ACC112 (cell line): ENCODE data around the gene EMSY.

Experiments used
- H2AFZ ChIP-seq: fragments of 200-600 bp; sonication (generic); one replicate; pipeline ENCODE4 v1.6.0; 2017; ENCODE audit warnings: antibody characterized with exemption, low read length; ENCODE audit not compliant: unreplicated experiment
- H3K27ac ChIP-seq: fragments of 200-600 bp; sonication (generic); 2 replicates; pipeline ENCODE4 v1.5.1; 2014; ENCODE audit warnings: low read depth, mild to moderate bottlenecking, antibody characterized with exemption, low read length, moderate library complexity
- H3K27me3 ChIP-seq: fragments of 200-600 bp; sonication (generic); 2 replicates; pipeline ENCODE4 v1.6.1; 2014; ENCODE audit warnings: mild to moderate bottlenecking, antibody characterized with exemption, low read length, moderate library complexity, mixed read lengths; ENCODE audit not compliant: insufficient read depth
- H3K36me3 ChIP-seq: fragments of 200-600 bp; sonication (generic); 2 replicates; pipeline ENCODE4 v1.6.1; 2016; ENCODE audit warnings: mild to moderate bottlenecking, antibody characterized with exemption, low read length, moderate library complexity, mixed read lengths; ENCODE audit not compliant: insufficient read depth
- H3K4me1 ChIP-seq: fragments of 200-600 bp; sonication (generic); one replicate; pipeline ENCODE4 v1.6.1; 2016; ENCODE audit warnings: low read length, mixed read lengths; ENCODE audit not compliant: insufficient read depth, unreplicated experiment, control insufficient read depth
- H3K4me3 ChIP-seq: fragments of 200-600 bp; sonication (generic); 2 replicates; pipeline ENCODE4 v1.5.1; 2014; ENCODE audit warnings: mild to moderate bottlenecking, low read depth, low read length
- H3K79me2 ChIP-seq: fragments of 200-600 bp; sonication (generic); one replicate; pipeline ENCODE4 v1.6.0; 2016; ENCODE audit warnings: low read length; ENCODE audit not compliant: control insufficient read depth, unreplicated experiment, insufficient read depth

EMSY gene

DNA sequence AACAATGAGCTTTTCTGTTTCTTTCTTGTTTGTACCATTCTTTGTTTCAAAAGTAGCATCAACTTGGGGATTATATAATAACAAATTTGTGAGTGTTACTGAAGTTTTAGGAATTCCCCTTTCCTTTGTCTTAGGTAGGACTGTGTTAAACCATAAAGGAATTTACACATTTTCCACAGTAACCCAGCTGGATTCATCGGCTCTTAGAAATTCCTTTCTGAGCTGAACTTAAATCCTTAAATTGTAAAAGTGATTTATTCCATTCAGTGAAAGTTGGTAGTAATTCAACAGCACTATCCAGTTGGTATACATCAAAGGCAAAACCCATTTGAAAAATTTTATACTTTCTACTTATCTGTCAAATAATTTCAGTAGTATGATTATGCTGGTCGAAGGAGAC lies 11.8 kb downstream of the EMSY start:
- H3K27me3 ChIP-seq = no peaks in the 10 kb centered on the region
- peaks cover 9% of the 10 kb centered on the region for H3K4me1 ChIP-seq
- no peak overlapping the region for H3K27ac ChIP-seq
- peaks cover 23% of the 10 kb centered on the region for H3K36me3 ChIP-seq
- H3K79me2 ChIP-seq = no peaks in the 10 kb centered on the region
- no peak overlapping the region for H2AFZ ChIP-seq
- no peak overlapping the region for H3K4me3 ChIP-seq

- peaks cover 9% of the 10 kb centered on the region for H3K4me1 ChIP-seq
- H3K4me3 ChIP-seq = no peak overlapping the region
- H2AFZ ChIP-seq = no peak overlapping the region
- peaks cover 22% of the 10 kb centered on the region for H3K36me3 ChIP-seq
- no peaks in the 10 kb centered on the region for H3K27me3 ChIP-seq
- H3K27ac ChIP-seq = no peak overlapping the region
- peaks cover 3% of the 10 kb centered on the region for H3K79me2 ChIP-seq
Measured at GRCh38 chr11:76459299-76459698, 14.5 kb downstream of the EMSY start.

GRCh38 chr11:76459846-76460245 lies 15.0 kb downstream of the EMSY start:
- H3K27me3 ChIP-seq = no peaks in the 10 kb centered on the region
- no peak overlapping the region for H3K4me3 ChIP-seq
- no peak overlapping the region for H3K27ac ChIP-seq
- H3K79me2 ChIP-seq = peaks cover 3% of the 10 kb centered on the region
- no peak overlapping the region for H2AFZ ChIP-seq
- H3K4me1 ChIP-seq = peaks cover 9% of the 10 kb centered on the region
- peaks cover 22% of the 10 kb centered on the region for H3K36me3 ChIP-seq

DNA sequence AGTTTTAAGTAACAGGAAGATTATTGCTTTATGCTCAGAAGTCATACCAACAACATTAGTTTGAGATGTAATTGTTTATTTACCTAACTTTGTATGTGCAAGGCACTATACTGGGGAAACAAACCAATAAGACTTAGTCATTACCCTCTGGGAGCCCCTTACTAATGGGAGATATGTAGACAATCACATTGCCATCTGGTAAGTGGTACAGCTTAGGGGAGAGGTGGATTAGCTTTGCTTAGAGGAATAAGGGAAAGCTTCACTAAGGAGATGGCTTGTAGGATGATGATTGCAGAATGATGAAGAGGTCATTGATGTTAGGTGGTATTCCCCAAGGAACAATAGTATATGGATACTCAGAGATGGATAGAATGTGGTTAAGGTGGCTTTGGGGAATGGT lies 17.5 kb downstream of the EMSY start:
- Histone ChIP-seq H3K4me3 (no peak overlapping the region), H2AFZ (no peak overlapping the region), H3K36me3 (peaks cover 20% of the 10 kb centered on the region), H3K27me3 (no peaks in the 10 kb centered on the region), H3K79me2 (peaks cover 3% of the 10 kb centered on the region), H3K4me1 (no peaks in the 10 kb centered on the region), H3K27ac (no peak overlapping the region)

- peaks cover 14% of the 10 kb centered on the region; the same call in 1 of the 2 replicates for H3K36me3 ChIP-seq
- H3K27me3 ChIP-seq = no peaks in the 10 kb centered on the region
- H3K27ac ChIP-seq = no peak overlapping the region
- H3K79me2 ChIP-seq = peaks cover 3% of the 10 kb centered on the region
- H2AFZ ChIP-seq = no peak overlapping the region
- H3K4me1 ChIP-seq = no peaks in the 10 kb centered on the region
- no peak overlapping the region for H3K4me3 ChIP-seq
Measured at GRCh38 chr11:76465701-76466100, 20.9 kb downstream of the EMSY start.

GRCh38 chr11:76466666-76467065 lies 21.8 kb downstream of the EMSY start:
- H3K79me2 ChIP-seq = peaks cover 3% of the 10 kb centered on the region
- peaks cover 14% of the 10 kb centered on the region; the same call in 1 of the 2 replicates for H3K36me3 ChIP-seq
- no peaks in the 10 kb centered on the region for H3K4me1 ChIP-seq
- H3K27me3 ChIP-seq = no peaks in the 10 kb centered on the region
- no peak overlapping the region for H3K27ac ChIP-seq
- no peak overlapping the region for H3K4me3 ChIP-seq
- no peak overlapping the region for H2AFZ ChIP-seq

DNA sequence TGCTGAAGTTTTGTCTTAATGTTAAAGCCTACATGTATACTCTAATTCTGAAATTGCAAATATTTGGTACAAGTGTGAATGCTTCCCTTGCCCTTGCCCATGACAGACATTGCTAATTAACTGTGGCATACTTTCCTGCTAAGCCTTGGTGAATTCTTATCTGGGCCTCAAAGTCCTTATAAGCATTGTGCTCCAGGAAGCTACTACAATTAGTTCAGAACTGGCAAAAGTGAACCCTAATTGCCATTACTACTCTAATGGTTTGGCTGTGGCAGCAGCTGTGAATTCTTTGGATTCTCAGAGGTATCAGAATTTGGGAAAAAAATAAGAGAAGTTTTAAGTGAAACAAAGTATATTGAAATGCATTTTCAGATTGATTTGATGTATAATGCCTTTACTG lies 24.3 kb downstream of the EMSY start:
- no peak overlapping the region for H2AFZ ChIP-seq
- no peaks in the 10 kb centered on the region for H3K4me1 ChIP-seq
- H3K36me3 ChIP-seq = peaks cover 17% of the 10 kb centered on the region
- no peaks in the 10 kb centered on the region for H3K79me2 ChIP-seq
- H3K4me3 ChIP-seq = no peak overlapping the region
- H3K27me3 ChIP-seq = no peaks in the 10 kb centered on the region
- no peak overlapping the region for H3K27ac ChIP-seq

GRCh38 chr11:76471382-76471781 lies 26.6 kb downstream of the EMSY start:
- Histone ChIP-seq H2AFZ (no peak overlapping the region), H3K36me3 (peaks cover 20% of the 10 kb centered on the region), H3K4me3 (no peak overlapping the region), H3K27me3 (no peaks in the 10 kb centered on the region), H3K27ac (no peak overlapping the region), H3K4me1 (no peaks in the 10 kb centered on the region), H3K79me2 (no peaks in the 10 kb centered on the region)

DNA sequence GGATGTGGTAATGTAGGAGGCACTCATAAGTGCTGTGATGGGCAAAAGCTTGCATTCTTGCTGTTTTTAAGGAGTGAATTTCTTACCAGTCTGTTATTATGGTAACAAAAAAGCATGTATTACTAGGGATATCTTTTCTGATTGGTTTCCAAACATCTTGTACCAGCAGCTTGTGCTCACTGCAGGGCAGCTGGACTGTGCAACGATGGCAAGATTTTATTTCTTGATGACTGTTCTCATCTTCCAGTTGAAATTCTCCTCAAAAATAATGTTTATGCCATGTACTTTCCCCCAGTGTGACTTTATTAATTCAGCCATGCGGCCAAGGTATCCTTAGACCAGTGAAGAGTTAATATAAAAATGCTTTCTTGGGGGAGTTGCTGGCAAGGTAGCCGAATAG lies 35.4 kb downstream of the EMSY start:
- no peaks in the 10 kb centered on the region for H3K27me3 ChIP-seq
- H3K79me2 ChIP-seq = no peaks in the 10 kb centered on the region
- no peak overlapping the region for H2AFZ ChIP-seq
- H3K27ac ChIP-seq = no peak overlapping the region
- H3K4me3 ChIP-seq = no peak overlapping the region
- H3K36me3 ChIP-seq = peaks cover 14% of the 10 kb centered on the region
- H3K4me1 ChIP-seq = peaks cover 4% of the 10 kb centered on the region

- no peak overlapping the region for H3K4me3 ChIP-seq
- H2AFZ ChIP-seq = no peak overlapping the region
- H3K4me1 ChIP-seq = no peaks in the 10 kb centered on the region
- no peaks in the 10 kb centered on the region for H3K27me3 ChIP-seq
- H3K27ac ChIP-seq = no peak overlapping the region
- H3K36me3 ChIP-seq = peaks cover 14% of the 10 kb centered on the region
- H3K79me2 ChIP-seq = no peaks in the 10 kb centered on the region
Measured at GRCh38 chr11:76491644-76492043, 46.8 kb downstream of the EMSY start.

GRCh38 chr11:76493040-76493439 lies 48.2 kb downstream of the EMSY start:
- no peak overlapping the region for H3K4me3 ChIP-seq
- no peaks in the 10 kb centered on the region for H3K4me1 ChIP-seq
- peaks cover 14% of the 10 kb centered on the region for H3K36me3 ChIP-seq
- no peaks in the 10 kb centered on the region for H3K79me2 ChIP-seq
- no peak overlapping the region for H2AFZ ChIP-seq
- no peak overlapping the region for H3K27ac ChIP-seq
- no peaks in the 10 kb centered on the region for H3K27me3 ChIP-seq
